Parathyroid adenoma (tissue), 2 donors: Measurements from ENCODE around the gene YY1.
"Not testable (repeated sequence)": the region's sequence is repeated elsewhere in the genome, so short reads cannot be mapped to it uniquely, and the experiment has no call there.

Experiments used
- H2AFZ ChIP-seq: fragments of 300-600 bp; sonication (generic); one replicate; pipeline ENCODE4 v1.7.0; 2017; ENCODE audit warnings: antibody characterized with exemption, mild to moderate bottlenecking
- H3K27ac ChIP-seq: fragments of 300-600 bp; sonication (generic); one replicate; pipeline ENCODE4 v1.7.0; 2017
- H3K27me3 ChIP-seq: fragments of 300-600 bp; sonication (generic); one replicate; pipeline ENCODE4 v1.7.0; 2017; ENCODE audit warnings: low read length; ENCODE audit not compliant: control insufficient read depth, insufficient read depth
- H3K36me3 ChIP-seq: fragments of 300-600 bp; sonication (generic); one replicate; pipeline ENCODE4 v1.7.0; 2017; ENCODE audit warnings: low read length; ENCODE audit not compliant: control insufficient read depth, insufficient read depth
- H3K4me1 ChIP-seq: fragments of 300-600 bp; sonication (generic); one replicate; pipeline ENCODE4 v1.7.0; 2017; ENCODE audit warnings: control low read depth
- H3K4me2 ChIP-seq: fragments of 300-600 bp; sonication (generic); one replicate; pipeline ENCODE4 v1.7.0; 2017; ENCODE audit warnings: low read length
- H3K4me3 ChIP-seq: fragments of 300-600 bp; sonication (generic); one replicate; pipeline ENCODE4 v1.7.0; 2017; ENCODE audit warnings: low read depth, low read length
- H3K79me2 ChIP-seq: fragments of 300-600 bp; sonication (generic); one replicate; pipeline ENCODE4 v1.7.0; 2017; ENCODE audit warnings: control low read depth
- H3K9ac ChIP-seq: fragments of 300-600 bp; sonication (generic); one replicate; pipeline ENCODE4 v1.7.0; 2017; ENCODE audit warnings: mild to moderate bottlenecking
- H3K9me3 ChIP-seq: fragments of 300-600 bp; sonication (generic); one replicate; pipeline ENCODE4 v1.7.0; 2017; ENCODE audit warnings: low read length; ENCODE audit not compliant: control insufficient read depth
- CTCF ChIP-seq: fragments of 300-600 bp; sonication (generic); IDR thresholded peaks from one replicate; pipeline ENCODE4 v1.7.0; 2017; ENCODE audit warnings: antibody characterized with exemption, mild to moderate bottlenecking
- donor health status: primary hyperparathyroidism.

YY1 gene

GRCh38 chr14:100286484-100287191, 47.7 kb downstream of the YY1 start:
- H2AFZ ChIP-seq: no peak overlapping the region
- H3K27me3 ChIP-seq: no peaks in the 10 kb centered on the region
- H3K9me3 ChIP-seq: no peaks in the 10 kb centered on the region
- no peak overlapping the region for H3K4me2 ChIP-seq
- H3K79me2 ChIP-seq: peaks cover 11% of the 10 kb centered on the region
- no peak overlapping the region for H3K27ac ChIP-seq
- no peak for TF ChIP-seq CTCF
- peaks cover 2% of the 10 kb centered on the region for H3K4me1 ChIP-seq
- no peak overlapping the region for H3K9ac ChIP-seq
- H3K36me3 ChIP-seq: no peaks in the 10 kb centered on the region
- no peak overlapping the region for H3K4me3 ChIP-seq

- Histone ChIP-seq H3K9me3 (no peaks in the 10 kb centered on the region), H3K36me3 (no peaks in the 10 kb centered on the region), H3K27me3 (no peaks in the 10 kb centered on the region), H2AFZ (no peak overlapping the region), H3K4me3 (no peak overlapping the region), H3K9ac (no peak overlapping the region), H3K4me2 (no peak overlapping the region), H3K79me2 (peaks cover 4% of the 10 kb centered on the region), H3K4me1 (peaks cover 2% of the 10 kb centered on the region), H3K27ac (no peak overlapping the region)
- no peak for TF ChIP-seq CTCF
Observed at GRCh38 chr14:100287202-100287997, 48.5 kb downstream of the YY1 start.

GRCh38 chr14:100287998-100288295, 49.0 kb downstream of the YY1 start:
- not testable (repeated sequence) for H3K79me2 ChIP-seq, H3K27me3 ChIP-seq, H3K36me3 ChIP-seq, H2AFZ ChIP-seq, H3K4me1 ChIP-seq, H3K4me3 ChIP-seq, H3K27ac ChIP-seq, H3K9ac ChIP-seq, H3K9me3 ChIP-seq, H3K4me2 ChIP-seq

- Histone ChIP-seq H3K9ac (no peak overlapping the region), H3K36me3 (no peaks in the 10 kb centered on the region), H3K4me1 (peaks cover 2% of the 10 kb centered on the region), H3K4me2 (no peak overlapping the region), H3K9me3 (no peaks in the 10 kb centered on the region), H3K27ac (no peak overlapping the region), H2AFZ (no peak overlapping the region), H3K4me3 (no peak overlapping the region), H3K79me2 (peaks cover 4% of the 10 kb centered on the region), H3K27me3 (no peaks in the 10 kb centered on the region)
- no peak for TF ChIP-seq CTCF
Observed at GRCh38 chr14:100288382-100289185, 49.6 kb downstream of the YY1 start.

- Histone ChIP-seq H3K79me2 (peaks cover 4% of the 10 kb centered on the region), H3K4me1 (no peaks in the 10 kb centered on the region), H3K4me2 (no peak overlapping the region), H3K4me3 (no peak overlapping the region), H3K9ac (no peak overlapping the region), H3K9me3 (no peaks in the 10 kb centered on the region), H3K27ac (no peak overlapping the region), H3K36me3 (no peaks in the 10 kb centered on the region), H3K27me3 (no peaks in the 10 kb centered on the region), H2AFZ (no peak overlapping the region)
- no peak for TF ChIP-seq CTCF
Observed at GRCh38 chr14:100289916-100290606, 51.1 kb downstream of the YY1 start.
